Activated CD4-positive, alpha-beta T cell treated with anti-CD3 and anti-CD28 coated beads, Interleukin-2, Interleukin-4, amounts not matched to agents 100 ng/mL and 50 ng/mL, durations not matched to agents 16 hours and 8 hours (primary cell): ENCODE measurements around the gene PRRG3.

Experiments used
- DNase-seq: peaks from one replicate; pipeline ENCODE4 v3.0.0-alpha.2; 2020; ENCODE audit warnings: low spot score

The PRRG3 gene

GRCh38 chrX:151743651-151744470 is 48.6 kb downstream of the PRRG3 start:
- no peak for DNase-seq

- DNase-seq, result no peak
Measured at GRCh38 chrX:151745651-151746050, 50.4 kb downstream of the PRRG3 start.

- no peak for DNase-seq
Measured at GRCh38 chrX:151746502-151746901, 51.2 kb downstream of the PRRG3 start.

- no peak for DNase-seq
Measured at GRCh38 chrX:151750511-151750910, 55.3 kb downstream of the PRRG3 start.

- DNase-seq, result no peak
Measured at GRCh38 chrX:151752847-151753246, 57.6 kb downstream of the PRRG3 start.

- peak; percentile 19 for DNase-seq
Measured at GRCh38 chrX:151753313-151754046, 58.2 kb downstream of the PRRG3 start.

- no peak for DNase-seq
Measured at GRCh38 chrX:151754047-151754429, 58.8 kb downstream of the PRRG3 start.

- DNase-seq, result no peak
Measured at GRCh38 chrX:151754641-151755215, 59.5 kb downstream of the PRRG3 start.
